Esophagus squamous epithelium (tissue), 5 donors: Measurements from ENCODE around the gene TAB2. TPM values are rescaled to one million over a fixed set of nuclear protein-coding genes. Genes with fewer than 3 reads are reported as not detected.

Experiments used
- DNase-seq: peaks from one replicate; lab custom pipeline; 2025; lab: John Stamatoyannopoulos, UW
- H3K27ac ChIP-seq, 4 donors: fragments of 200-600 bp; sonication (generic); one replicate each; pipeline ENCODE4 v1.5.1; 2016 to 2019; ENCODE audit warnings: mild to moderate bottlenecking in 1 of 4
- H3K27me3 ChIP-seq, 4 donors: fragments of 200-600 bp; sonication (generic); 1 replicate in 3 of 4; 2 replicates in 1 of 4; pipeline versions ENCODE4 v1.5.1 to v1.6.0; 2017 to 2021; ENCODE audit warnings: antibody characterized with exemption in 1 of 4
- H3K36me3 ChIP-seq, 3 donors: fragments of 200-600 bp; sonication (generic); one replicate each; pipeline ENCODE4 v1.5.1; 2016 to 2019
- H3K4me1 ChIP-seq, 3 donors: fragments of 200-600 bp; sonication (generic); one replicate each; pipeline ENCODE4 v1.5.1; 2017 to 2019
- H3K4me3 ChIP-seq, 4 donors: fragments of 200-600 bp; sonication (generic); 1 replicate in 3 of 4; 2 replicates in 1 of 4; pipeline ENCODE4 v1.5.1; 2016 to 2019; ENCODE audit warnings: mild to moderate bottlenecking in 2 of 4, moderate library complexity in 1 of 4
- H3K9me3 ChIP-seq, 3 donors: fragments of 200-600 bp; sonication (generic); one replicate each; pipeline ENCODE4 v1.5.1; 2016 to 2019
- POLR2A ChIP-seq, 4 donors: fragments of 450-650 bp; IDR thresholded peaks; one replicate each; pipeline ENCODE4 v1.6.1; 2017; ENCODE audit warnings: antibody characterized with exemption in 4 of 4, mild to moderate bottlenecking in 4 of 4, moderate library complexity in 3 of 4
- WGBS, 2 donors: methylation state at CpG; one replicate each; pipeline ENCODE4 v1.1.5; 2018; 5-methylcytosine and 5-hydroxymethylcytosine counted together
- intact Hi-C: fragments of 100-400 bp; cut with DNase I; formaldehyde crosslinking; loops from one replicate; pipeline ENCODE4 v1.15.0; 2022
- total RNA-seq, 4 donors: library from RNA; depleted of rRNA; stranded (reverse); fragments of >200 nt; gene quantifications; one replicate each; pipeline ENCODE4 v1.1.0, GENCODE V29; 2016
- TF ChIP-seq, protein P1 (sequence below), 6 experiments: fragments of 450-650 bp in 4 of 6; fragments of 200-600 bp in 2 of 6; sonication (generic) in 2 of 6; IDR thresholded peaks; one replicate each; pipeline ENCODE4 v1.5.1; 2016 to 2019; ENCODE audit warnings: antibody characterized with exemption in 6 of 6, mild to moderate bottlenecking in 4 of 6, moderate library complexity in 4 of 6
- donor health status: DM: yes; HTN: yes; CAD: no.

TAB2 gene
- total RNA-seq, 4 donors from 2014 or later: 27.6 to 47.1 (median 31.0) TPM

DNA sequence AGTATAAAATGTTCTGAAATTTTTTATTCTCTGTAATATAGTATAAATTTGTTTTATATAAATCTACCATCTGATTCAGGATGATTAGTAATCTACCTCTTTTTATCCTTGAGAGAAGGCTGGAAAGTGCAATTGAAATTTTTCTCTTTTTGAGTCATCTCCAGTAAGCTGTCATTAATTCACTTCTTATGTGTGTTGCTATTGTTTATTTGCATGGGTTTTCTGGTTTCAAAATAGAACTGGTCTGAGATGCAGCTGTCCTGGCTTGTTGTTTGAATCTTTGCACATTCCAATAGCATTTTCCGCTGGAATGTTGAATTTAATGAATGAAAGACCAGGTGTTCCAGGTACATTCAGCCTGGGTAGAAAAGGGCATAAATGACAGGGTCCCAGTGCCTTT, 24.3 kb upstream of the TAB2 start:
- Histone ChIP-seq H3K36me3 (no peaks in the 10 kb centered on the region), H3K4me1 (no peaks in the 10 kb centered on the region), H3K9me3 (no peaks in the 10 kb centered on the region), H3K4me3 (no peak overlapping the region), H3K27ac (no peak overlapping the region), H3K27me3 (no peaks in the 10 kb centered on the region)
- 47 to 50% methylated on average over 1 of the region's 1 CpG for WGBS, 2 donors
- no peak for DNase-seq
- intact Hi-C loops: no loop called here
- TF ChIP-seq, protein P1, sequence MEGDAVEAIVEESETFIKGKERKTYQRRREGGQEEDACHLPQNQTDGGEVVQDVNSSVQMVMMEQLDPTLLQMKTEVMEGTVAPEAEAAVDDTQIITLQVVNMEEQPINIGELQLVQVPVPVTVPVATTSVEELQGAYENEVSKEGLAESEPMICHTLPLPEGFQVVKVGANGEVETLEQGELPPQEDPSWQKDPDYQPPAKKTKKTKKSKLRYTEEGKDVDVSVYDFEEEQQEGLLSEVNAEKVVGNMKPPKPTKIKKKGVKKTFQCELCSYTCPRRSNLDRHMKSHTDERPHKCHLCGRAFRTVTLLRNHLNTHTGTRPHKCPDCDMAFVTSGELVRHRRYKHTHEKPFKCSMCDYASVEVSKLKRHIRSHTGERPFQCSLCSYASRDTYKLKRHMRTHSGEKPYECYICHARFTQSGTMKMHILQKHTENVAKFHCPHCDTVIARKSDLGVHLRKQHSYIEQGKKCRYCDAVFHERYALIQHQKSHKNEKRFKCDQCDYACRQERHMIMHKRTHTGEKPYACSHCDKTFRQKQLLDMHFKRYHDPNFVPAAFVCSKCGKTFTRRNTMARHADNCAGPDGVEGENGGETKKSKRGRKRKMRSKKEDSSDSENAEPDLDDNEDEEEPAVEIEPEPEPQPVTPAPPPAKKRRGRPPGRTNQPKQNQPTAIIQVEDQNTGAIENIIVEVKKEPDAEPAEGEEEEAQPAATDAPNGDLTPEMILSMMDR (IDR thresholded peaks at IDR 0.05): no peak
- TF ChIP-seq POLR2A (IDR thresholded peaks at IDR 0.05): no peak

DNA sequence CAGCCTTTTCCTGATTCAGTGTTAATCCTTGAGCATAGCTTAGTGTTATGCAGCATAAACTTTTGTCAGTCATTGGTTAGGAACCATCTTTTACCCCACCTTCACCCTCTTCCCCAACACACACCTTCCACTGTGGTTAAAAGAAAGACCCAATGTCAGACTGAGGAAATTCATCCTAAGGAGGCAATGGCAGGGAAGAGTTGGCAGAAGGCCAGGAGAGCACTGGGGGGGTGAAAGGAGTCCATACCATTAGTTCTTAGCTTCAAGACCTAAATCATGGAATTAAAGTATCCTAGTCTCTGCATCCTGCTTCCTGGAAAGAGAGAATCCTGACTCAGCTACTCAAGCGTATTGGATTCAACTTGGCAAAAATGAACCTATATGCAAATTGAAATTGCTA, 16.9 kb upstream of the TAB2 start:
- Histone ChIP-seq H3K36me3 (no peaks in the 10 kb centered on the region), H3K4me3 (no peak overlapping the region), H3K27ac (no peak overlapping the region), H3K4me1 (no peaks in the 10 kb centered on the region), H3K9me3 (no peaks in the 10 kb centered on the region), H3K27me3 (no peaks in the 10 kb centered on the region)
- no peak for DNase-seq
- WGBS, 2 donors: 100% methylated on average over 1 of the region's 1 CpG
- intact Hi-C loops: no loop called here
- no peak for TF ChIP-seq POLR2A (IDR thresholded peaks at IDR 0.05)
- TF ChIP-seq, protein P1 (IDR thresholded peaks at IDR 0.05): no peak

DNA sequence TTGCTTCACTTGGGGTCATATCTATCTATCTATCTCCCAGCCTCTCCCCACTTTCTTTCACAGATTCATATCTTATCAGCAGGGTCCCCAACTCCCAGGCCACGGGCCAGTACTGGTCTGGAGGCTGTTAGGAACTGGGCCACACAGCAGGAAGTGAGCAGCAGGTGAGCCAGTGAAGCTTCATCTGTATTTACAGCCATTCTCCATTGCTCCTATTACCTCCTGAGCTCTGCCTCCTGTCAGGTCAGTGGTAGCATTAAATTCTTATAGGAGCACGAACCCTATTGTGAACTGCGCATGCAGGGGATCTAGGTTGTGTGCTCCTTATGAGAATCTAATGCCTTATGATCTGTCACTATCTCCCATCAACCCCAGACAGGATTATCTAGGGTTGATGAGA, 14.8 kb upstream of the TAB2 start:
- Histone ChIP-seq H3K36me3 (no peaks in the 10 kb centered on the region), H3K4me1 (no peaks in the 10 kb centered on the region), H3K9me3 (no peaks in the 10 kb centered on the region), H3K4me3 (no peak overlapping the region), H3K27me3 (no peaks in the 10 kb centered on the region), H3K27ac (no peak overlapping the region)
- no peak for TF ChIP-seq POLR2A (IDR thresholded peaks at IDR 0.05)
- TF ChIP-seq, protein P1 (IDR thresholded peaks at IDR 0.05): no peak
- intact Hi-C loops: no loop called here
- WGBS, 2 donors: 95 to 96% methylated on average over 2 to 3 of the region's 3 CpGs
- DNase-seq: no peak

DNA sequence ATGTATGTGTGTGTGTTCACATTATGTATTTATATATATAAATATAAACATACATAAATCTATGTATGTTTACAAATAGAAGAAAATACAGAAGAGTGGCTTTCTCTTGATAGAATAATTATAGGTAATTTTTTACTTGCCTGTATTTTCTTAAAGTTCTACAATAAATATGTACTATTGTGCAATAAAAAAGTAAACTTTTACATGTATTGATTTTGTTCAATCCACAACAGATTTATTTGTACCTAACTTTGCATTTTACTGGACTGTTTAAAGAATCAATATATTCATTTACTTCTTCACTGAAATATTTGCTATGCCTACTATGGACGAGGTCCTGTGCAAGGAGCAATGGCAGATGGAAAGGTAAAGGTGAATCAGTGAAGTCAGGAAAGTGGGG, 14.0 kb upstream of the TAB2 start:
- H3K4me1 ChIP-seq: no peaks in the 10 kb centered on the region
- DNase-seq: no peak
- H3K36me3 ChIP-seq: no peaks in the 10 kb centered on the region
- no peak overlapping the region for H3K4me3 ChIP-seq
- no peak overlapping the region for H3K27ac ChIP-seq
- WGBS, 2 donors: 64 to 71% methylated on average over 1 of the region's 1 CpG
- intact Hi-C loops: no loop called here
- TF ChIP-seq POLR2A (IDR thresholded peaks at IDR 0.05): no peak
- TF ChIP-seq, protein P1 (IDR thresholded peaks at IDR 0.05): no peak
- no peaks in the 10 kb centered on the region for H3K9me3 ChIP-seq
- H3K27me3 ChIP-seq: no peaks in the 10 kb centered on the region

DNA sequence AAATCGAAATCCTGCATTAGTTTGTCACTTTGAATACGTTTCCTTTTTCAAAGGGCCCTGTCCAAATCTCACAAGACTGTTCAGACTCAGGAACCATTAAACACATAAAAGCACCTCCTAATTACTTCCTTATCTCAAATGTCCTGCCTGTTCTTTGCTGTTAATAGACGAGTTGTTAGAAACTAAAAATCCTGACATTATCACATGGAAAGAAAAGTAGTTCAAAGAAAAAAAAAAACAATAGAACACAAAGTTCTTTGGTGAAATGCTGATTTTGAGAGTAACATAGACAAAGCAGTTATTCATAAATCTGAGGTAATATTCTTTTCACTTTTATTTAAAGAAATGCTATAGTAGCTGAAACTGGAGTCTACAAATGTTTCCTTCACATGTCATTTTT, 12.1 kb upstream of the TAB2 start:
- Histone ChIP-seq H3K4me1 (no peaks in the 10 kb centered on the region), H3K27ac (no peak overlapping the region), H3K9me3 (no peaks in the 10 kb centered on the region), H3K36me3 (no peaks in the 10 kb centered on the region), H3K27me3 (no peaks in the 10 kb centered on the region), H3K4me3 (no peak overlapping the region)
- intact Hi-C loops: no loop called here
- WGBS, 2 donors: 52% methylated on average over 3 of the region's 3 CpGs
- no peak for DNase-seq
- TF ChIP-seq, protein P1 (IDR thresholded peaks at IDR 0.05): no peak
- no peak for TF ChIP-seq POLR2A (IDR thresholded peaks at IDR 0.05)
